IMR-90 (cell line): Measurements from ENCODE around the gene HTT-AS. TPM values are rescaled to one million over a fixed set of nuclear protein-coding genes. Genes with fewer than 3 reads are reported as not detected.

ENCODE experiments used
- ATAC-seq: fragments of 200-7000 bp; cut with Tn5 transposase; 2 replicates; pipeline ENCODE4 v1.9.1; 2020; ENCODE audit warnings: low read depth, mild to moderate bottlenecking, moderate library complexity
- BruUV-seq: library from RNA; stranded (reverse); fragments of 400-500 nt; replicated peaks from 2 replicates; lab custom pipeline; 2021; lab: Mats Ljungman, UMichigan
- CTCF ChIA-PET: fragments of 300-600 bp; formaldehyde crosslinking; extraction: SDS; loops from one replicate; lab custom pipeline; 2021; ENCODE audit warnings: antibody characterized with exemption; lab: Yijun Ruan, JAX
- POLR2A ChIA-PET: fragments of 300-600 bp; sonication (Branson Sonifier 250); formaldehyde crosslinking; loops from one replicate; lab custom pipeline; 2022; ENCODE audit warnings: antibody characterized with exemption; ENCODE audit not compliant: unreplicated experiment; lab: Charles Lee
- DNase-seq: peaks from one replicate; pipeline ENCODE4 v3.0.0; 2013
- H2AFZ ChIP-seq: replicated peaks from 2 replicates; pipeline ENCODE3; 2013; ENCODE audit warnings: low read length, mild to moderate bottlenecking; ENCODE audit not compliant: poor library complexity
- H2AK5ac ChIP-seq: 2 replicates; pipeline ENCODE4 v1.6.1; 2013; ENCODE audit warnings: low read depth, low read length, inconsistent platforms
- H2AK9ac ChIP-seq: replicated peaks from 2 replicates; pipeline ENCODE3; 2013; ENCODE audit warnings: mild to moderate bottlenecking, low read depth, low read length, moderate library complexity; ENCODE audit not compliant: poor library complexity
- H2BK120ac ChIP-seq: 2 replicates; pipeline ENCODE4 v1.6.1; 2013; ENCODE audit warnings: low read depth, low read length, inconsistent platforms
- H2BK15ac ChIP-seq: 3 replicates; pipeline ENCODE4 v1.6.1; 2013; ENCODE audit warnings: low read depth, low read length, inconsistent platforms
- H2BK20ac ChIP-seq: 2 replicates; pipeline ENCODE4 v1.6.1; 2013; ENCODE audit warnings: low read depth, mild to moderate bottlenecking, inconsistent platforms, low read length, moderate library complexity
- H2BK5ac ChIP-seq: 2 replicates; pipeline ENCODE4 v1.6.1; 2013; ENCODE audit warnings: mild to moderate bottlenecking, low read depth, low read length, inconsistent platforms; ENCODE audit not compliant: poor library complexity, severe bottlenecking
- H3K14ac ChIP-seq: replicated peaks from 2 replicates; pipeline ENCODE4 v1.6.1; 2013; ENCODE audit warnings: low read depth, low read length, inconsistent platforms
- H3K18ac ChIP-seq: 2 replicates; pipeline ENCODE4 v1.6.1; 2013; ENCODE audit warnings: low read depth, low read length, control low read depth
- H3K23ac ChIP-seq: 2 replicates; pipeline ENCODE4 v1.6.1; 2013; ENCODE audit warnings: low read depth, low read length, inconsistent platforms
- H3K27ac ChIP-seq: 2 replicates; pipeline ENCODE4 v1.5.1; 2013; ENCODE audit warnings: mild to moderate bottlenecking, control low read depth, low read length; ENCODE audit not compliant: insufficient read depth
- H3K27me3 ChIP-seq: 2 replicates; pipeline ENCODE4 v1.6.1; 2013; ENCODE audit warnings: low read length; ENCODE audit not compliant: control insufficient read depth, insufficient read depth
- H3K36me3 ChIP-seq: 2 replicates; pipeline ENCODE4 v1.6.1; 2013; ENCODE audit warnings: low read length, mixed read lengths; ENCODE audit not compliant: control insufficient read depth, insufficient read depth
- H3K4ac ChIP-seq: 2 replicates; pipeline ENCODE4 v1.6.1; 2013; ENCODE audit warnings: low read depth, low read length, inconsistent platforms
- H3K4me1 ChIP-seq: 2 replicates; pipeline ENCODE4 v1.6.1; 2013; ENCODE audit warnings: low read length, mixed read lengths; ENCODE audit not compliant: control insufficient read depth, insufficient read depth
- H3K4me2 ChIP-seq: 2 replicates; pipeline ENCODE4 v1.6.1; 2013; ENCODE audit warnings: low read depth, mild to moderate bottlenecking, control low read depth, low read length, moderate library complexity
- H3K4me3 ChIP-seq: 2 replicates; pipeline ENCODE4 v1.5.1; 2013; ENCODE audit warnings: low read depth, mild to moderate bottlenecking, control low read depth, low read length, moderate library complexity; ENCODE audit not compliant: insufficient read depth
- H3K56ac ChIP-seq: 2 replicates; pipeline ENCODE4 v1.6.1; 2013; ENCODE audit warnings: low read length, inconsistent platforms; ENCODE audit not compliant: insufficient read depth; ENCODE audit errors: extremely low read depth
- H3K79me1 ChIP-seq, 2 experiments: 2 replicates each; pipeline ENCODE4 v1.6.1; 2013; ENCODE audit warnings: low read length in 2 of 2, inconsistent platforms in 1 of 2, low read depth in 1 of 2
- H3K9ac ChIP-seq: 2 replicates; pipeline ENCODE4 v1.6.1; 2013; ENCODE audit warnings: low read depth, low read length, control low read depth
- H3K9me1 ChIP-seq: 2 replicates; pipeline ENCODE4 v1.6.1; 2013; ENCODE audit warnings: low read length, inconsistent platforms; ENCODE audit not compliant: insufficient read depth
- H3K9me3 ChIP-seq: 2 replicates; pipeline ENCODE4 v1.6.1; 2013; ENCODE audit warnings: low read length; ENCODE audit not compliant: control insufficient read depth, insufficient read depth
- H4K20me1 ChIP-seq: 2 replicates; pipeline ENCODE4 v1.6.1; 2013; ENCODE audit warnings: low read length, inconsistent platforms; ENCODE audit not compliant: insufficient read depth
- H4K5ac ChIP-seq: 2 replicates; pipeline ENCODE4 v1.6.1; 2013; ENCODE audit warnings: mild to moderate bottlenecking, low read depth, low read length, control low read depth
- H4K8ac ChIP-seq, 2 experiments: 2 replicates each; pipeline ENCODE4 v1.6.1; 2013; ENCODE audit warnings: low read depth in 2 of 2, low read length in 2 of 2, control low read depth in 1 of 2, inconsistent platforms in 1 of 2
- H4K91ac ChIP-seq: 2 replicates; pipeline ENCODE4 v1.6.1; 2013; ENCODE audit warnings: low read depth, low read length, inconsistent platforms; ENCODE audit not compliant: insufficient read depth
- CHD1 ChIP-seq: IDR thresholded peaks from 2 replicates; pipeline ENCODE4 v1.6.1; 2012; ENCODE audit warnings: low read depth, low read length, improper control_type of control experiment
- WGBS, 2 experiments: methylation state at CpG; one replicate each; pipeline versions ENCODE4 v1.1.5 to v1.1.7; 2013; ENCODE audit warnings: missing lambda C conversion rate in 2 of 2; ENCODE audit not compliant: insufficient read length in 1 of 2; ENCODE audit errors: extremely low coverage in 2 of 2; 5-methylcytosine and 5-hydroxymethylcytosine counted together
- dilution Hi-C: fragments of 300-500 bp; cut with HindIII; formaldehyde crosslinking; loops from one replicate; pipeline ENCODE4 v1.14.3; 2018; ENCODE audit warnings: low sequenced_read_pairs; ENCODE audit not compliant: unreplicated experiment
- in situ Hi-C: fragments of 300-500 bp; cut with MboI; formaldehyde crosslinking; loops from 3 replicates; pipeline ENCODE4 v1.14.3; 2019; ENCODE audit warnings: low sequenced_read_pairs, inconsistent platforms, mixed read lengths
- intact Hi-C: fragments of 100-400 bp; cut with micrococcal nuclease; formaldehyde crosslinking; loops from 2 replicates; pipeline ENCODE4 v1.10.0; 2022
- polyA plus RNA-seq, 3 experiments: library from polyadenylated mRNA; depleted of rRNA; stranded (reverse); fragments of >200 nt; gene quantifications; 2 replicates each; pipeline ENCODE4 v1.2.3, GENCODE V29; 2012; ENCODE audit warnings: low replicate concordance in 1 of 3
- total RNA-seq: library from RNA; depleted of rRNA; stranded (reverse); fragments of >200 nt; gene quantifications from 2 replicates; pipeline ENCODE4 v1.2.3, GENCODE V29; 2012
- TF ChIP-seq, protein P1 (sequence below): conservative IDR thresholded peaks from 2 replicates; pipeline ENCODE4 v1.5.1; 2012; ENCODE audit warnings: mild to moderate bottlenecking, low read depth, low read length, improper control_type of control experiment
- TF ChIP-seq, protein P2 (sequence below): fragments of 150-350 bp; IDR thresholded peaks from 2 replicates; pipeline ENCODE4 v1.6.1; 2016; ENCODE audit warnings: low read depth, mild to moderate bottlenecking, low read length, moderate library complexity, borderline replicate concordance

HTT-AS gene
- total and polyA plus RNA-seq, 2 of the 4 experiments (the other 2 are of a cell fraction): not detected

DNA sequence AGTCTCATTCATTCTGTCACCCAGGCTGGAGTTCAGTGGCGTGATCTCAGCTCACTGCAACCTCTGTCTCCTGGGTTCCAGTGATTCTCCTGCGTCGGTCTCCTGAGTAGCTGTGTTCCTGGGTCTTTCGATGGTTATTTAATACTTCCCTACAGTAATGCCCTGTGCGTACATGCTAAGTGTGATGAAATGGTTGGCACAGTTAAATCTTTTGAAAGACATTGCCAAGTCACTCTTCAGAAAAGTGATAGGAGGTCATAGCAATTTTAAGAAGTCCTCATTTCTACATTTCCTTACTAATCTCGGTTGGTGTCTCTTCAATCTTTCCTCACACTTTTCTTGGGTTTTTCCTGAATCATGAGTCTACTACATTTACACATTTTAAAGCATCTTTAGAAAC lies 14.4 kb downstream of the HTT-AS start:
- H3K4ac ChIP-seq: no peak overlapping the region
- H3K9ac ChIP-seq: no peak overlapping the region
- H2BK5ac ChIP-seq: no peak overlapping the region
- no peak overlapping the region for H3K56ac ChIP-seq
- ATAC-seq: no peak
- no peak overlapping the region for H3K14ac ChIP-seq
- H3K4me2 ChIP-seq: no peak overlapping the region
- TF ChIP-seq, protein P1, sequence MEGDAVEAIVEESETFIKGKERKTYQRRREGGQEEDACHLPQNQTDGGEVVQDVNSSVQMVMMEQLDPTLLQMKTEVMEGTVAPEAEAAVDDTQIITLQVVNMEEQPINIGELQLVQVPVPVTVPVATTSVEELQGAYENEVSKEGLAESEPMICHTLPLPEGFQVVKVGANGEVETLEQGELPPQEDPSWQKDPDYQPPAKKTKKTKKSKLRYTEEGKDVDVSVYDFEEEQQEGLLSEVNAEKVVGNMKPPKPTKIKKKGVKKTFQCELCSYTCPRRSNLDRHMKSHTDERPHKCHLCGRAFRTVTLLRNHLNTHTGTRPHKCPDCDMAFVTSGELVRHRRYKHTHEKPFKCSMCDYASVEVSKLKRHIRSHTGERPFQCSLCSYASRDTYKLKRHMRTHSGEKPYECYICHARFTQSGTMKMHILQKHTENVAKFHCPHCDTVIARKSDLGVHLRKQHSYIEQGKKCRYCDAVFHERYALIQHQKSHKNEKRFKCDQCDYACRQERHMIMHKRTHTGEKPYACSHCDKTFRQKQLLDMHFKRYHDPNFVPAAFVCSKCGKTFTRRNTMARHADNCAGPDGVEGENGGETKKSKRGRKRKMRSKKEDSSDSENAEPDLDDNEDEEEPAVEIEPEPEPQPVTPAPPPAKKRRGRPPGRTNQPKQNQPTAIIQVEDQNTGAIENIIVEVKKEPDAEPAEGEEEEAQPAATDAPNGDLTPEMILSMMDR: no peak
- TF ChIP-seq, protein P2, sequence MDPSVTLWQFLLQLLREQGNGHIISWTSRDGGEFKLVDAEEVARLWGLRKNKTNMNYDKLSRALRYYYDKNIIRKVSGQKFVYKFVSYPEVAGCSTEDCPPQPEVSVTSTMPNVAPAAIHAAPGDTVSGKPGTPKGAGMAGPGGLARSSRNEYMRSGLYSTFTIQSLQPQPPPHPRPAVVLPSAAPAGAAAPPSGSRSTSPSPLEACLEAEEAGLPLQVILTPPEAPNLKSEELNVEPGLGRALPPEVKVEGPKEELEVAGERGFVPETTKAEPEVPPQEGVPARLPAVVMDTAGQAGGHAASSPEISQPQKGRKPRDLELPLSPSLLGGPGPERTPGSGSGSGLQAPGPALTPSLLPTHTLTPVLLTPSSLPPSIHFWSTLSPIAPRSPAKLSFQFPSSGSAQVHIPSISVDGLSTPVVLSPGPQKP: no peak
- no peak for TF ChIP-seq CHD1
- H3K79me1 ChIP-seq: no peaks in the 10 kb centered on the region
- H2AFZ ChIP-seq: no peak overlapping the region
- H2BK120ac ChIP-seq: no peak overlapping the region
- no peak overlapping the region for H3K23ac ChIP-seq
- no peak overlapping the region for H4K5ac ChIP-seq
- peaks cover 25% of the 10 kb centered on the region for H3K27me3 ChIP-seq
- CTCF ChIA-PET: no interaction called here
- no peaks in the 10 kb centered on the region for H4K20me1 ChIP-seq
- H2BK15ac ChIP-seq: no peak overlapping the region
- no peak for DNase-seq
- intact Hi-C loops (no loop called here), in situ Hi-C loops (no loop called here), dilution Hi-C loops (no loop called here)
- BruUV-seq: no TSS peak
- no peak overlapping the region for H3K18ac ChIP-seq
- H3K36me3 ChIP-seq: no peaks in the 10 kb centered on the region
- H4K91ac ChIP-seq: no peak overlapping the region
- no peak overlapping the region for H4K8ac ChIP-seq
- no peak overlapping the region for H2AK9ac ChIP-seq
- no peak overlapping the region for H3K27ac ChIP-seq
- H3K4me3 ChIP-seq: no peak overlapping the region
- H3K9me3 ChIP-seq: peaks cover 6% of the 10 kb centered on the region
- peaks cover 2% of the 10 kb centered on the region; the same call in 1 of the 2 replicates for H3K4me1 ChIP-seq
- WGBS, 2 experiments: no CpG with 5 or more reads among the region's 6 CpGs
- no peak overlapping the region for H2AK5ac ChIP-seq
- no peaks in the 10 kb centered on the region for H3K9me1 ChIP-seq
- H2BK20ac ChIP-seq: no peak overlapping the region
- POLR2A ChIA-PET: no interaction called here
